ENCODE measurements around the gene UBE2E2.

UBE2E2 gene

DNA sequence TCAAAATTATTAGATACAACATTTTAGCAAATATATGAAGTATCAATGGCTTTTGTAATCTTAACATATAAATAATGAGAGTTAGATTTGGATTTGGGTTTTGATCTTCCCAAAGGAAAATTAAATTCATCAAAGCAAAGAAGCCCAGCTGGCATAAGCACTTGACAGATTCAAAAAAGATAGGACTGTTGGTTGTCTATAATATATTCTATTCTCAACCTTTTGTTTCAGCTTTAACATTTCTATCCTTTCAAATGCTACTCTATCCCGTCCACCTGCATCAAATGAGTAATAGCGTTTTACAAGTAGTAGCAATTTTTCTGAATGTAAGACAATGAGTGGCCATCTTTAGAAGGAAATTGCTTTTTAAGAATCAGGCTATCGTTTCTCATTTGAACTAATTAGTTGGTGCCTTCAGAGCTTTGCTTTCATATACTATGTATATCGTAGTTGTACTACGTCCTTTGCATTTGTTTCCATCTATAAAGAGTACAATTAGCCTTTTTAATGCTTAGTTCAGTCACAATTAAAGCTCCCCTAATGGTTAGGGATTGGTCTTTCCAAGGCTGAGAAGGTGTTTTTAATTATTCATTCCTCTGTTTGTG is 278.0 kb downstream of the UBE2E2 start:
- H3K9ac ChIP-seq (ENCODE audit: low read depth in 1 of 2, low read length in 2 of 2): no peak overlapping the region
- no peaks in the 10 kb centered on the region for H3K36me3 ChIP-seq (ENCODE audit: control insufficient read depth in 2 of 2, insufficient read depth in 2 of 2, low read length in 2 of 2)
- H3K4me1 ChIP-seq (ENCODE audit: control insufficient read depth in 2 of 2, insufficient read depth in 2 of 2, low read length in 2 of 2): no peaks in the 10 kb centered on the region
- no peaks in the 10 kb centered on the region for H3K9me3 ChIP-seq (ENCODE audit: control insufficient read depth in 2 of 2, low read length in 2 of 2)
- H3K27ac ChIP-seq (ENCODE audit: low read depth in 2 of 2, low read length in 2 of 2): no peak overlapping the region
- H3K4me3 ChIP-seq (ENCODE audit: low read length in 2 of 2): no peak overlapping the region
- no peaks in the 10 kb centered on the region for H3K27me3 ChIP-seq (ENCODE audit: control insufficient read depth in 2 of 2, insufficient read depth in 2 of 2, low read length in 2 of 2)

GRCh38 chr3:23481616-23482278 is 278.6 kb downstream of the UBE2E2 start:
- Histone ChIP-seq H3K4me1 (ENCODE audit: control insufficient read depth in 2 of 2, insufficient read depth in 2 of 2, low read length in 2 of 2) (no peaks in the 10 kb centered on the region), H3K36me3 (ENCODE audit: control insufficient read depth in 2 of 2, insufficient read depth in 2 of 2, low read length in 2 of 2) (no peaks in the 10 kb centered on the region), H3K4me3 (ENCODE audit: low read length in 2 of 2) (no peak overlapping the region), H3K27me3 (ENCODE audit: control insufficient read depth in 2 of 2, insufficient read depth in 2 of 2, low read length in 2 of 2) (no peaks in the 10 kb centered on the region), H3K9ac (ENCODE audit: low read depth in 1 of 2, low read length in 2 of 2) (no peak overlapping the region), H3K9me3 (ENCODE audit: control insufficient read depth in 2 of 2, low read length in 2 of 2) (no peaks in the 10 kb centered on the region), H3K27ac (ENCODE audit: low read depth in 2 of 2, low read length in 2 of 2) (no peak overlapping the region)

GRCh38 chr3:23484386-23484785 is 281.3 kb downstream of the UBE2E2 start:
- Histone ChIP-seq H3K27ac (ENCODE audit: low read depth in 2 of 2, low read length in 2 of 2) (no peak overlapping the region), H3K27me3 (ENCODE audit: control insufficient read depth in 2 of 2, insufficient read depth in 2 of 2, low read length in 2 of 2) (no peaks in the 10 kb centered on the region), H3K4me3 (ENCODE audit: low read length in 2 of 2) (no peak overlapping the region), H3K9ac (ENCODE audit: low read depth in 1 of 2, low read length in 2 of 2) (no peak overlapping the region), H3K4me1 (ENCODE audit: control insufficient read depth in 2 of 2, insufficient read depth in 2 of 2, low read length in 2 of 2) (no peaks in the 10 kb centered on the region), H3K36me3 (ENCODE audit: control insufficient read depth in 2 of 2, insufficient read depth in 2 of 2, low read length in 2 of 2) (no peaks in the 10 kb centered on the region), H3K9me3 (ENCODE audit: control insufficient read depth in 2 of 2, low read length in 2 of 2) (no peaks in the 10 kb centered on the region)

DNA sequence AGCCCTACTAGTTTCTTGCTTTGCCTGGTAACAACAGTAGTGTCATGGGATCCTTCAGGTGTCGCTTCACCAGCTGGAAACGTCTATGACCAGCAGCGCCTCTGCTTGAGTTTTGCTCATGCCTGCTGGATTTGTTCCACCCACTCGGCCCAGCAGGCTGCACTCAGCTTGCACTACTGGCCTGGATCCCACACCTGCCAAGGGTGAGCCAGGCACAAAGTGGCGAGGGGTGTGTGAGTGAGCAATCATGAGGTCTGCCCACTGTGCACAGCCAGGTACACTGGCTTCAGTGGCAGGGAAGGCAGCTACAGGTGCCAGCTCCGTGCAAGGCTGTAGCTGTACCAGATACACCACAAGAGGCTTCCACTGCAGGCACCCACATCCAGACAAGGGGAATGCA is 282.8 kb downstream of the UBE2E2 start:
- no peak overlapping the region for H3K27ac ChIP-seq (ENCODE audit: low read depth in 2 of 2, low read length in 2 of 2)
- no peak overlapping the region for H3K9ac ChIP-seq (ENCODE audit: low read depth in 1 of 2, low read length in 2 of 2)
- H3K36me3 ChIP-seq (ENCODE audit: control insufficient read depth in 2 of 2, insufficient read depth in 2 of 2, low read length in 2 of 2): no peaks in the 10 kb centered on the region
- no peaks in the 10 kb centered on the region for H3K4me1 ChIP-seq (ENCODE audit: control insufficient read depth in 2 of 2, insufficient read depth in 2 of 2, low read length in 2 of 2)
- H3K9me3 ChIP-seq (ENCODE audit: control insufficient read depth in 2 of 2, low read length in 2 of 2): no peaks in the 10 kb centered on the region
- no peak overlapping the region for H3K4me3 ChIP-seq (ENCODE audit: low read length in 2 of 2)
- no peaks in the 10 kb centered on the region for H3K27me3 ChIP-seq (ENCODE audit: control insufficient read depth in 2 of 2, insufficient read depth in 2 of 2, low read length in 2 of 2)

- Histone ChIP-seq H3K9me3 (ENCODE audit: control insufficient read depth in 2 of 2, low read length in 2 of 2) (no peaks in the 10 kb centered on the region), H3K9ac (ENCODE audit: low read depth in 1 of 2, low read length in 2 of 2) (no peak overlapping the region), H3K27ac (ENCODE audit: low read depth in 2 of 2, low read length in 2 of 2) (no peak overlapping the region), H3K36me3 (ENCODE audit: control insufficient read depth in 2 of 2, insufficient read depth in 2 of 2, low read length in 2 of 2) (no peaks in the 10 kb centered on the region), H3K4me1 (ENCODE audit: control insufficient read depth in 2 of 2, insufficient read depth in 2 of 2, low read length in 2 of 2) (no peaks in the 10 kb centered on the region), H3K27me3 (ENCODE audit: control insufficient read depth in 2 of 2, insufficient read depth in 2 of 2, low read length in 2 of 2) (no peaks in the 10 kb centered on the region), H3K4me3 (ENCODE audit: low read length in 2 of 2) (no peak overlapping the region)
Observed at GRCh38 chr3:23487015-23487414, 283.9 kb downstream of the UBE2E2 start.

GRCh38 chr3:23488618-23489017 is 285.5 kb downstream of the UBE2E2 start:
- no peaks in the 10 kb centered on the region for H3K36me3 ChIP-seq (ENCODE audit: control insufficient read depth in 2 of 2, insufficient read depth in 2 of 2, low read length in 2 of 2)
- H3K9me3 ChIP-seq (ENCODE audit: control insufficient read depth in 2 of 2, low read length in 2 of 2): no peaks in the 10 kb centered on the region

GRCh38 chr3:23489300-23490158 is 286.4 kb downstream of the UBE2E2 start:
- no peaks in the 10 kb centered on the region for H3K27me3 ChIP-seq (ENCODE audit: control insufficient read depth in 2 of 2, insufficient read depth in 2 of 2, low read length in 2 of 2)
- no peak overlapping the region for H3K4me3 ChIP-seq (ENCODE audit: low read length in 2 of 2)
- no peaks in the 10 kb centered on the region for H3K9me3 ChIP-seq (ENCODE audit: control insufficient read depth in 2 of 2, low read length in 2 of 2)
- no peaks in the 10 kb centered on the region for H3K4me1 ChIP-seq (ENCODE audit: control insufficient read depth in 2 of 2, insufficient read depth in 2 of 2, low read length in 2 of 2)
- no peaks in the 10 kb centered on the region for H3K36me3 ChIP-seq (ENCODE audit: control insufficient read depth in 2 of 2, insufficient read depth in 2 of 2, low read length in 2 of 2)
- H3K27ac ChIP-seq (ENCODE audit: low read depth in 2 of 2, low read length in 2 of 2): no peak overlapping the region
- H3K9ac ChIP-seq (ENCODE audit: low read depth in 1 of 2, low read length in 2 of 2): no peak overlapping the region

More at GRCh38 chr3:23488618-23489017, 285.5 kb downstream of the UBE2E2 start:
- Histone ChIP-seq H3K4me1 (ENCODE audit: control insufficient read depth in 2 of 2, insufficient read depth in 2 of 2, low read length in 2 of 2) (no peaks in the 10 kb centered on the region), H3K27ac (ENCODE audit: low read depth in 2 of 2, low read length in 2 of 2) (no peak overlapping the region), H3K27me3 (ENCODE audit: control insufficient read depth in 2 of 2, insufficient read depth in 2 of 2, low read length in 2 of 2) (no peaks in the 10 kb centered on the region), H3K9ac (ENCODE audit: low read depth in 1 of 2, low read length in 2 of 2) (no peak overlapping the region), H3K4me3 (ENCODE audit: low read length in 2 of 2) (no peak overlapping the region)

- H3K9ac ChIP-seq (ENCODE audit: low read depth in 1 of 2, low read length in 2 of 2): no peak overlapping the region
- no peak overlapping the region for H3K27ac ChIP-seq (ENCODE audit: low read depth in 2 of 2, low read length in 2 of 2)
- no peaks in the 10 kb centered on the region for H3K4me1 ChIP-seq (ENCODE audit: control insufficient read depth in 2 of 2, insufficient read depth in 2 of 2, low read length in 2 of 2)
Observed at GRCh38 chr3:23490459-23490858, 287.3 kb downstream of the UBE2E2 start.

GRCh38 chr3:23492057-23492456 is 288.9 kb downstream of the UBE2E2 start:
- no peaks in the 10 kb centered on the region for H3K27me3 ChIP-seq (ENCODE audit: control insufficient read depth in 2 of 2, insufficient read depth in 2 of 2, low read length in 2 of 2)
- H3K36me3 ChIP-seq (ENCODE audit: control insufficient read depth in 2 of 2, insufficient read depth in 2 of 2, low read length in 2 of 2): no peaks in the 10 kb centered on the region
- H3K4me3 ChIP-seq (ENCODE audit: low read length in 2 of 2): no peak overlapping the region
- H3K4me1 ChIP-seq (ENCODE audit: control insufficient read depth in 2 of 2, insufficient read depth in 2 of 2, low read length in 2 of 2): no peaks in the 10 kb centered on the region
- no peaks in the 10 kb centered on the region for H3K9me3 ChIP-seq (ENCODE audit: control insufficient read depth in 2 of 2, low read length in 2 of 2)
- no peak overlapping the region for H3K27ac ChIP-seq (ENCODE audit: low read depth in 2 of 2, low read length in 2 of 2)
- no peak overlapping the region for H3K9ac ChIP-seq (ENCODE audit: low read depth in 1 of 2, low read length in 2 of 2)

More at GRCh38 chr3:23490459-23490858, 287.3 kb downstream of the UBE2E2 start:
- H3K36me3 ChIP-seq (ENCODE audit: control insufficient read depth in 2 of 2, insufficient read depth in 2 of 2, low read length in 2 of 2): no peaks in the 10 kb centered on the region
- H3K4me3 ChIP-seq (ENCODE audit: low read length in 2 of 2): no peak overlapping the region
- no peaks in the 10 kb centered on the region for H3K27me3 ChIP-seq (ENCODE audit: control insufficient read depth in 2 of 2, insufficient read depth in 2 of 2, low read length in 2 of 2)
- no peaks in the 10 kb centered on the region for H3K9me3 ChIP-seq (ENCODE audit: control insufficient read depth in 2 of 2, low read length in 2 of 2)

DNA sequence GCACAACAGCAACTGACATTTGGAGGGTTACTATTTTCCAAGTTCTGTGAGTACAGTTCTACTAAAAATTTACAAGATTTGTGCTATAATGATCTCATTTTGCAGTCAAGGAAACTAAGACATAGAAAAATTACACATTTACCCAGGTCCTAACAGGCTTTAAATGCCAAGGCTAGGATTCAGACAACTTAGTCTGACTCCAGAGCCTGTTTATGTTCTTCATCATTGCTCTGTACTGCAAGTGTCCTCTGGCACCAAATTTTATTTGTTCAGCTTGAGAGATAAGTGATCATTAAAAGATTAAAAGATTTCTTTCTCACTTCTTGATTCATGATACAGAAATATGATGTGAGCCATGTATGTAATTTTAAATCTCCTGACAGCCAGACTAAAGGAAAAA is 290.8 kb downstream of the UBE2E2 start:
- no peaks in the 10 kb centered on the region for H3K27me3 ChIP-seq (ENCODE audit: control insufficient read depth in 2 of 2, insufficient read depth in 2 of 2, low read length in 2 of 2)
- no peak overlapping the region for H3K4me3 ChIP-seq (ENCODE audit: low read length in 2 of 2)
- no peak overlapping the region for H3K27ac ChIP-seq (ENCODE audit: low read depth in 2 of 2, low read length in 2 of 2)
- no peaks in the 10 kb centered on the region for H3K4me1 ChIP-seq (ENCODE audit: control insufficient read depth in 2 of 2, insufficient read depth in 2 of 2, low read length in 2 of 2)
- H3K9me3 ChIP-seq (ENCODE audit: control insufficient read depth in 2 of 2, low read length in 2 of 2): no peaks in the 10 kb centered on the region
- no peak overlapping the region for H3K9ac ChIP-seq (ENCODE audit: low read depth in 1 of 2, low read length in 2 of 2)
- H3K36me3 ChIP-seq (ENCODE audit: control insufficient read depth in 2 of 2, insufficient read depth in 2 of 2, low read length in 2 of 2): no peaks in the 10 kb centered on the region
